ENCODE data around the gene TMEM270.

DNA sequence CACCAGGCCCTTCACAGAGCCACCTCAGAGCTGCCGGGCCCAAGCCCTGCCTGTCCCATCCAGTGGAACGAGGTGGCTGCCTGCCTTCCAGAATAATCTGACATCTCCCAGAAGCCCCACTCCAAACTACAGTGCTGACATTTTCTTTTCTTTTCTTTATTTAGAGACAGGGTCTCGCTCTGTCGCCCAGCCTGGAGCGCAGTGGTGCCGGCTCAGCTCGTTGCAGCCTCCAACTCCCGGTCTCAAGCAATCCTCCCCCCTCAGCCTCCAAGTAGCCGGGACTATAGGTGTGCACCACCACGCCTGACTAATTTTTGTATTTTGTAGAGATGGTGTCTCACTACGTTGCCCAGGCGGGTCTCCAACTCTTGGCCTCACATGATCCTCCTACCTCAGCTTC is 346 bp downstream of the TMEM270 start:
- TF ChIP-seq, protein P1, sequence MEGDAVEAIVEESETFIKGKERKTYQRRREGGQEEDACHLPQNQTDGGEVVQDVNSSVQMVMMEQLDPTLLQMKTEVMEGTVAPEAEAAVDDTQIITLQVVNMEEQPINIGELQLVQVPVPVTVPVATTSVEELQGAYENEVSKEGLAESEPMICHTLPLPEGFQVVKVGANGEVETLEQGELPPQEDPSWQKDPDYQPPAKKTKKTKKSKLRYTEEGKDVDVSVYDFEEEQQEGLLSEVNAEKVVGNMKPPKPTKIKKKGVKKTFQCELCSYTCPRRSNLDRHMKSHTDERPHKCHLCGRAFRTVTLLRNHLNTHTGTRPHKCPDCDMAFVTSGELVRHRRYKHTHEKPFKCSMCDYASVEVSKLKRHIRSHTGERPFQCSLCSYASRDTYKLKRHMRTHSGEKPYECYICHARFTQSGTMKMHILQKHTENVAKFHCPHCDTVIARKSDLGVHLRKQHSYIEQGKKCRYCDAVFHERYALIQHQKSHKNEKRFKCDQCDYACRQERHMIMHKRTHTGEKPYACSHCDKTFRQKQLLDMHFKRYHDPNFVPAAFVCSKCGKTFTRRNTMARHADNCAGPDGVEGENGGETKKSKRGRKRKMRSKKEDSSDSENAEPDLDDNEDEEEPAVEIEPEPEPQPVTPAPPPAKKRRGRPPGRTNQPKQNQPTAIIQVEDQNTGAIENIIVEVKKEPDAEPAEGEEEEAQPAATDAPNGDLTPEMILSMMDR (IDR thresholded peaks at IDR 0.05; ENCODE audit: low read depth, low read length, poor library complexity, severe bottlenecking) = no peak
- TF ChIP-seq EZH2phosphoT487 (IDR thresholded peaks at IDR 0.05; ENCODE audit: borderline replicate concordance, low read length) = no peak

Data from DOHH2 (cell line).